HL-60 (cell line): ENCODE results near the gene PDCD2L.

Source experiments
- DNase-seq, 2 experiments: peaks; one replicate each; pipeline ENCODE4 v3.0.0-alpha.2; 2010 to 2020; ENCODE audit warnings: low read depth in 1 of 2, low spot score in 1 of 2
- H3K27ac ChIP-seq: fragments of 250-450 bp; sonication (Bioruptor Pico); replicated peaks from 2 replicates; pipeline ENCODE4 v1.5.1; 2020; ENCODE audit warnings: mild to moderate bottlenecking, moderate library complexity
- H3K27me3 ChIP-seq: fragments of 250-450 bp; sonication (Bioruptor Pico); 2 replicates; pipeline ENCODE4 v1.5.1; 2021; ENCODE audit warnings: mild to moderate bottlenecking, moderate library complexity; ENCODE audit not compliant: insufficient read depth, poor library complexity, severe bottlenecking
- H3K4me3 ChIP-seq: replicated peaks from 2 replicates; pipeline ENCODE4 v1.5.1; 2011; ENCODE audit warnings: mild to moderate bottlenecking, control low read depth, low read length; ENCODE audit not compliant: insufficient read depth
- CTCF ChIP-seq: IDR thresholded peaks from one replicate; pipeline ENCODE4 v1.5.1; 2011; ENCODE audit warnings: low read length, control low read depth, inconsistent platforms; ENCODE audit not compliant: insufficient read depth
- GABPA ChIP-seq: IDR thresholded peaks from 2 replicates; pipeline ENCODE4 v1.6.1; 2012; ENCODE audit warnings: low read depth
- POLR2AphosphoS5 ChIP-seq: IDR thresholded peaks from 2 replicates; pipeline ENCODE4 v1.6.1; 2012; ENCODE audit warnings: low read depth
- REST ChIP-seq: IDR thresholded peaks from 2 replicates; pipeline ENCODE4 v1.6.1; 2012; ENCODE audit warnings: low read depth; ENCODE audit not compliant: insufficient replicate concordance
- SPI1 ChIP-seq: IDR thresholded peaks from 2 replicates; pipeline ENCODE4 v1.6.1; 2012; ENCODE audit warnings: low read depth, mild to moderate bottlenecking, borderline replicate concordance

PDCD2L gene

GRCh38 chr19:34431681-34432402 is 27.6 kb downstream of the PDCD2L start:
- no peak for TF ChIP-seq CTCF
- no peak for TF ChIP-seq REST
- TF ChIP-seq SPI1, result no peak
- no peak for TF ChIP-seq GABPA
- no peak for TF ChIP-seq POLR2AphosphoS5
- Histone ChIP-seq H3K27ac (no peak overlapping the region), H3K27me3 (no peaks in the 10 kb centered on the region), H3K4me3 (no peak overlapping the region)
- no peak for DNase-seq

- no peaks in the 10 kb centered on the region for H3K27me3 ChIP-seq
- H3K4me3 ChIP-seq, result no peak overlapping the region
- no peak overlapping the region for H3K27ac ChIP-seq
- no peak for TF ChIP-seq REST
- TF ChIP-seq CTCF, result no peak
- TF ChIP-seq SPI1, result no peak
- no peak for TF ChIP-seq POLR2AphosphoS5
- no peak for TF ChIP-seq GABPA
- no peak for DNase-seq
These were observed 28.6 kb downstream of the PDCD2L start for GRCh38 chr19:34432797-34433196.

GRCh38 chr19:34436716-34437115 is 32.5 kb downstream of the PDCD2L start:
- Histone ChIP-seq H3K4me3 (no peak overlapping the region), H3K27ac (no peak overlapping the region), H3K27me3 (no peaks in the 10 kb centered on the region)
- no peak for DNase-seq
- TF ChIP-seq CTCF (no peak), GABPA (no peak), SPI1 (no peak), REST (no peak), POLR2AphosphoS5 (no peak)
